Right kidney (tissue), 1 donor: Measurements from ENCODE around the gene TJAP1.
"Not testable (repeated sequence)": the region's sequence is repeated elsewhere in the genome, so short reads cannot be mapped to it uniquely, and the experiment has no call there.

ENCODE experiments used
- DNase-seq: peaks from one replicate; pipeline ENCODE4 v3.0.0-alpha.2; 2016

The TJAP1 gene

DNA sequence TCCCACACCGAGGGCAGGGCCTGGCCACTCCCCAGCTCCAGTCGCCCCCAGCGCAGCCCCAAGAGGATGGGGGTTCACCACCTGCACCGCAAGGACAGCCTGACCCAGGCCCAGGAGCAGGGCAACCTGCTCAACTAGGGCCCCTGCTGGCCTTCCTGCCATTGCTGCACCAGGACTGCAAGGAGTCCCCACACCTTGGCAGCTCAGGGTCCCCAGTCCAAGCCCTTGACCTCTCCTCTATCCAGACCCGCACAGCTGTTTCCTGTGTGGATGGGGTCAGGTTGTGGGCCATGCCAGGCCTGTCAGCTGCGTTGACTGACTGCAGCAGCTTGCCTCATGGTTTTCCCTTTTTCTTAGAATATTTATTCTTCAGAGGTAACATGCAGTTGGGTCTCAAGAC, 28.3 kb downstream of the TJAP1 start:
- no peak for DNase-seq

DNA sequence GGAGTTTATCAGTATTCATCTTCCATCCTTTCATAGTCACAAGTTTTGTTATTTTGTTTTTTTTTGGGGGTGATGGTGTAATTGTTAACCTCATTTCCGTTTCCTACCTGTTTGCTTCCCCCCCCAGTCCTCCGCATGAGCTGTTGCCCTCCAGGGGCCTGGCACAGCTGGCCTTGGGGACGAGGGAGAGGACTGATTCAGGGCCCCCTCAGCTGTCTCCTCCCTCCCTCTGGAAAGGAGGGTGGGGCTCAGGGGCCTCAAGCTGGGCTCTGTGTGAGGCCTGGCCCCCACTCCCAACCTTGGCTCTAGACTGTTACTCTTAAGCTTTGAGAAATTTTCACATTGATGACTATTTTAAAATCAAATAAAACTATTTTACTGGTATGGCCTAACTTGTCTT, 28.8 kb downstream of the TJAP1 start:
- no peak for DNase-seq

DNA sequence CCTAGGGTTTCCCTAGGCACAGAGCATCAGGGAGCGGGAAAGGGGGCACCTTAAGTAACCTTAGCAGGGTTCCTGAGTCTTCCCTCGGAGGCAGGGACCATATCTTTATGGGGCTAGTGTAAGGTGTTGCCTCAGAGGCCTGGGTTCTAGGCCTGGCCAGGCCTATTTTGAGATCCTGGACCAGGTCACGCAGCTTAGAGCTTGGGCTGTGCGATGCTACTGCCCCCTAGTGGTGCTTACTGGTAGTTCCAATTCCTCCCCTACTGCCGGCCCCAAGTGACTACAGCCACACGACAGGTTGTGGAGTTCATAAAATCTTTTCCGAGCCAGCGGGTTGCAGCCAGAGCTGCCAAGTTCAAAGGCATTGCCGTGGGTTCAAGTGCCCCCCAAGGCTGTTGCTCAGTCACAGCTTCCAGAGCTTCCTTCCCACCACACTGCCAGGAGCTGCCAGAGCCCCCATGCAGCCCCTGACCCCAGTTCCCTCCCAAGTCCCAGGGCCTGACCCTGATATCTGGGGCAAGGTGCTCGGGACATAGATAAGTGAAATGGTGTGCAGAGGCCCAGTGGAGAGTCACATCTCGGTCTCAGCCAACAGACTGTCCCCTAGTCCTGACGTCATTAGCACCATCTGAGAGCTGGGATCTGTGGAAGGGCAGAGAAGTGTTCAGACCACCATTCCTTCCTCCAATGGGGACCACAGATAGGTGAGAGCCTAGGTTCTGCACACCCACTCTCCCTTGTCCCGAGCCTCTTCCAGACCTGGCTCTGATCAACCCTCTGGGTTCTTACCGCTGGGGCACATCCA, 29.5 kb downstream of the TJAP1 start:
- DNase-seq = peak; percentile 69

DNA sequence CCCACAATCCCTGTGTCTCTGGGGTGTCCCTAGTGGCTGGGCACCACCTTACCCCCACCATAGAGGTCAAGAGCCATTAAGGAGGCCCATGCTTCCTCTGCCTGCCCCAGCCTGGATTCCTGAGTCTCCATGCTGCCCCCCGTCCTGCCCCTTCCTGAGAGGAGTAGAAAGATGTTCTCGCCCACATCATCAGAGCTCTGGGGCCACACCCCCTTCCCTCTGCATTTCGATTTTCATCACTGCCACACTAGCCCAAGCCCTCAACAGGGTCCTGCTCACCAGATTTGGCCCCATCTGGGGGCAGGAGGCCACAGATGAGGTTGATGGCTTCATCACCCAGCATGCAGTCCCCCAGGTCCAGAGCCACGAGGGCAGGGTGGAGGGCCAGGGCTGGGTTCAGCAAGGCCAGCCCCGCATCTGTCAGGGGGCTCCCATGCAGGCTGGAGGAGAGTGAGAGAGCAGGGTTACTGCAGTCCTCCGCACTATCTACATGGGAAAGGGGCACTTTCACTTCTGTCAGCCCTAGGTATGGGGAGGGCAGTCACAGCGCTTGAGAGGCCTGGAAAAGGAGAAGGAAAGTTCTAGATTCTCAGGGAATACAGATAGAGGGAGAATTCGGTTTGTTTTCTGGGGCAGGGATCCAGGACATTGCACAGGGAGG, 31.2 kb downstream of the TJAP1 start:
- DNase-seq = no peak

DNA sequence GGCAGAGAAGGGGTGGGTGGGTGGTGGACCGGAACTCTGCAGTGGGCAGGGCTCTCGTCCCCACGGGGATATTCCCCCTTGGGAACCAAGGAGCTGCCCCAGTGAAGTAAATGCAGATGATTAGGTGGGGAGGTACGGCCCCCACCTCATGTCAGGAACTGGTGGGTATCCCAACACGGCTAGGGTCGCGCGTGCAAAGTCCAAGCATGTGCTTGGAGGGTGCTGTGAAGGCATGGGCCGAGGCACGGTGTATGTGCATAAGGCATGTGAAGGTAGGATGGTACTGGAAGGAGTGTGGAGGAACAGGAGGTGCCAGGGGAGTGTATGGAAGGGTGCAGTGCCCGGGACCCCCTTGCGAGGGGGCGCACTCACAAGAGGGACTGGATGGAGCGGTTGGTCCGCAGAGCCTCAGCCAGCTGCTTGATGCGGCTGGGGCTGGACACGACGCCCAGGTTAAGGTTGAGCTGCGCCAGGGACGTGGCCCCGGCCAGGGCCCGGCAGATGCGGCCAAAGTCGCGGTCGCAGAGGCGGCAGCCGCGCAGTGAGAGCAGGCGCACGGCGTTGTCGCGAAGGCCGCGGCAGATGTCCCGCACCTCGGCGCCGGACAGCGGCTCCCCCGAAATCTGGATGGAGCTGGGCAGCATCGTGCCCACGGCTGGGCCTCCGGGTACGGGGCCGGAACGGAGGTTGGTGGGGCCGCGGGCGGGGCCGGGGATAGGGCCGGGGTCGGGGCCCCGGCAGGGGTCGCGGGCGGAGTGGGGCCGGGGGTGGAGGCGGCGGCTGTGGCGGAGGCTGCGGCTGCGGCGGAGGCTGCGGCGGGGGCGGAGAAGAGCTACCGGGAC, 32.0 kb downstream of the TJAP1 start:
- DNase-seq = peak; percentile 60

DNA sequence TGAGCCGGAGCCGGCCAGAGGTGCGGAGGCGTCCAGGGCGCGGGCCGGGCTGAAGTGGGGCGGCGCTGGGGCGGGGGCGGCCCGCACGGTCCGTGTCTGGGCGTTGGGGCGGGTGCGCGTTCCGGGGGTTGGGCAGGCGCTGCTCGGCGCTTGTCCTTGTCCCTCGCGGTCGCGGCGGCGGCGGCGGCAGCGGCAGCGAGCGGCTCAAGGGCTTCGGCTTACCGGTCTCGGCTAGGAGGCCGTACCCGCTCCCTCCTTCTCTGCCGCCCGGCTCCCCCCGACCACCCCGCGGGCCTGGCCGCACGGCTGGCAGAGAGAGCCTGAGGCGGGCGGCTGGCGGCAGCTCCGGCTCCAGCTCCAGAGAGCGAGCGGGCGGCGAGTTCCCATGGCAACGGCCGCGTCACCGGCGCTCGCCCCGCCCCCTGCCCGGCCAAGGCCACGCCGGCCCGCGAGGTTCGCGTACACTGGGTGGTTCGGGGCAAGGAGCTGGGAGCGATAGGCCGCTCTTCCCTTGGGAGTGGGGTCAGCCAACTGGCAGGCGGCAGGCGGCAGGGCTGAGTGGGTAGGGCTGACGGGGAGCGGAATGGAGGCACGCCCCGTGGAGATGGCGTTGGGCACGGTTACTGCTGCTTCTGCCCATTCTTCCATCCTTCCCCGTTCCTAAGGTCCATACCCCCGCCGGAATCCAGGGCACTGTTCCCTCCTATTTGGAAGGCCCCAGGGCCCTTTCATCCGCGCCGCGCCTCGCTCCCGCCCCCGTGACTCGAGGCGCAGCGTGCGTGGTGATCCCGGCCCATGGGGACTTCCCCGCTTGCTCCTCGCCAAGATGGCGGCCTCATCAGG, 32.8 kb downstream of the TJAP1 start, which contains the start of gene LRRC73:
TSS of gene LRRC73 (minus strand) at position 363 of the 843 bp plus-strand sequence. CDS start 561 bp downstream, outside the sequence.
- peak; percentile 91 for DNase-seq

DNA sequence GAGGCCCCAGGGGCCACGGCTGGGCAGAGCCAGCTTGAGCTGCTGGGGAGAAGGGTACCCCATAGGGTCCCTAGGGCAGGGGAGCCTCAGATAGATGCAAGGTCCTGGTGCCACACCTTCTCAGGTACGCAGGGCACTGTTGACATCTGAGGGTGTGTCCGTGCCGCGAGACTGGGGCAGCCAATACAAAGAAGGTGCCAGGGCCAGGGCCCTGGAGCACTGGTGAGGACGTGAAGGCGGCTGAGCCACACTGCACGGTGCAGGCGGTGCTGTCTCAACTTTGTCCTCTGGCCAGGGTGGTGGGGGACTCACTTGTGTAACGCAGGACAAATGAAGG, 33.4 kb downstream of the TJAP1 start:
- no peak for DNase-seq

DNA sequence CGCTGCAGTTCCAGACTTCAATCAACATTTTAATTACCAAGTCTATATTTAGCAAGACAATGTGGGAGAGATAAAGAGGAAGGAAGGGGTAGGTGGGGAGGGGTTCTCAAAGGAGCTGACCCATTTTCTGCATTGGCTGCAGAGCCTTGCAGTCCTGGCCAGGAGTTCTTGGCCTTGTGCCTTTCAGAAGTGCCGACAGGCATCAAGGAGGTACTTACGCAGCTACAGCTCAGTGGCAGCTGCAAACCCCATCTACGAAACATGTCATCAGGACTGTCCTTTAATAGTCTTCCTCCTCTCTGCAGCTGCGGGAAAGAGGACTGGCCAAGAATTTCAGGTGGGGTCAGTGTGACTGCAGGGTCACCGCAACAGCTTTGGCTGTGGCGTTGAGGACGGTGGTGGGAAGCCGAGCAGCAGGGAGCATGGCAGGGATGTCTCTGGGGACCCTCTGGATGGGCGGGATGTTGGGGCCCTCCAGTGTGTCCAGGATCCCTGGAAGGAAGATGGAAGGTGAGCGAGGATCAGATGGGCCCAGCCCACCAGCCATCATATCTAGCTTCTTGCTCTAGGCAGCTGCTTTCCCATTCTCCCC, 34.5 kb downstream of the TJAP1 start:
- DNase-seq = no peak

DNA sequence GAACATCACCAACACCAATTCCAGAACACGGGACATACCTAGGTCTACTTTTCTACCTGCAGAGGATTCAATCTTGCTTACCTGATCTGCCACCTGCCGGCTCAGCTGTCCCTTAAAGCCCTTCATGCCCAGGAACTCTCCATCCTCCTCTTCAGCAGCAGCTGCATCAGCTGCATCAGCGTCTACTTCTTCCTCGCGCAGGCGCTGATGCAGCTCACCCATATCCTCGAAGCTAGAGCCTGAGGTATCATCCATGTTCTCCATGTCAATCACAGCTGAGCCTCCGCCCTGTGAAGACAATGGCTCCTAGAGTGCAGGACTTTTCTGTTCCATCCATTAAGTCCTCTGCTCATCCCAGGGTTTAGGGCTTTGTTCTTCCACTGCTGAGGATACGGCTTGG, 38.4 kb downstream of the TJAP1 start:
- DNase-seq = no peak

DNA sequence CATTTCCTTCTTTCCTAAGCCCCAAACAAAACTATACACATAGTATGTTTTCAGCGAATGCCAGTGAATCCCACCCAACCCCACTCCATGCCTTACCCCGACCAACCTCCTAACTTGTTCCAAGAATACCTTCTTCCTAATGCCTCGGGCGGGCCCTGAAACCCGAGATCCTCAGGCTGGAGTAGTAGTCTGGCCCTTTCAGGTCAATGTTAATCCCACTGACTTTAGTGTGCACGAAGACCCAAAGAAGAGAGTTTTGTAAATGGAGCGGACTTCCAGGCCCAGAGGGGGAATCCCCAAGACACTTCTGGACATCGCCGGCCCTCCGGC, 39.0 kb downstream of the TJAP1 start:
- no peak for DNase-seq

DNA sequence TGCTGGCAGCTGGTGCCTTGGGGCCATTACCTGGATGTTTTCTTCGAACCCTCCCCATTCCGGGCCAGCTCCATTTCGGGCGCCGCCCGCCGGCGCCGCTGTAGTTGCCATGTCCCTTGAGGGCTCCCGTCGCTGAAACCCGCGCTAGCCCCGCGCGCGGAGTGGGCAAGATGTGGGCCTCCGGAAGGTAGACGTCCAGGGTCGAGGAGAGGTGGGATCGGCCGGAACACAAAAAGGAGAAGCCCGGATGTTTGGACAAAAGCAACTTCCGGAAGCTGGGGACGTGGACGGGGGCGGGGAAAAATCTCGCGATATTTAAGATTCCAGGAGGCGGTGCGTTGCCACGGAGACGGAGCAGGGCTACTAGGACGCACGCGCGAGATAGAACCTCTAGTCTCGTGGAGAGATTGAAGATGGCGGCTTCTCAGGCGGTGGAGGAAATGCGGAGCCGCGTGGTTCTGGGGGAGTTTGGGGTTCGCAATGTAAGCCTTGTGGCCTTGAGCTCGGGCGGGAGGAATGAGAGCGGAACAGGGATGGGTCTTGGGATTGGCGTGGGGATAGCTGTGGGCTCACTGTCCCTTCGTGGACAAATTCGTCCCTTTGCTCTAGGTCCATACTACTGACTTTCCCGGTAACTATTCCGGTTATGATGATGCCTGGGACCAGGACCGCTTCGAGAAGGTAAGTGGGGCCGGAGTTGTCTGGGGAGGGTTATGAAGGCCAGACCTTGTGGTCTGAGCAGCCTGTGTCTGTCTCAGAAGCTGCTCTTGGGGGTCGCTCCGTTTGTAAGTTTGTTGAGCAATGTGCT, 39.5 kb downstream of the TJAP1 start, which contains the start of the genes POLR1C and YIPF3:
TSS of gene POLR1C (plus strand) at position 393 of the 808 bp plus-strand sequence. CDS start at position 414, 21 bp downstream.
TSS of gene YIPF3 (minus strand) at position 230 of the 808 bp plus-strand sequence. CDS start at position 111, 119 bp downstream.
- peak; percentile 86 for DNase-seq

DNA sequence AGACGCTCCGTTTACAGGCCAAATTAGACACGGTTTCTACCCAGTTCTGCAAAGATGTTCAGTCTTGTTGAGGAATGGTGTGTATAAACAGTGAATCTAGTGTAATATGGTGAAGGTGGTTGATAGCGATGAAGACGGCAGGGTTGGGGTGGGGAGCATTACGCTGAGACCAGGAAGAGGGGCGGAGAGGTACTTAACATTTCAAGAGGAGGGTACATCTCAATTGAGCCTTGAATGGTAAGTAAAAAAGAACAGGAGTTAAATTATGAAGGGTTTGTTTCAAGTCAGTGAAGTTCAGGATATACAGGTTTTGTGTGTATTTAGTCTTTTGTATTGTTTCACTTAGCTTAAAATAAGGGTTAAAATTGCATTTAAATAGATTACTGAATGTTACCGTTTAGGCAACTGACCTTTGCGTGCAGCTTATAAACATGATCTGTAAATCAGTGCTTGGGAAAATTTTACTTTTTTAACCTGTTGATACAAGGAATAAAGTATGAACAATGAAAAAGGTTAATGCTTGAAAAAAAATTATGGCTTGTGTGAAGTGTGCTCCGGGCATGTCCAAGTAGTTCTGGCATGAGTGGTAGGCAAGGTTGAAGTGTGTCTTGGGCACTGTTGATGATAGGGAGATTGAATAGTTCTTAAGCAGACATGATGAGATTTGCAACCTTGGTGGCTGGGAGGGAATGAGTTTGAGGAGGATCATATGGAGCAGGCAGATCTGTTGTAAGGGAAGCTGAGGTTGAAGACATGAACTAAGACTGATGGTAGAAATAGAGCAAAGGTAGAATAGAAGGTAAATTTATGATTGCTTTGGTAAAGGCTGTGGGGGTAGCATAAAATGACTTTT, 40.4 kb downstream of the TJAP1 start:
- DNase-seq = no peak

DNA sequence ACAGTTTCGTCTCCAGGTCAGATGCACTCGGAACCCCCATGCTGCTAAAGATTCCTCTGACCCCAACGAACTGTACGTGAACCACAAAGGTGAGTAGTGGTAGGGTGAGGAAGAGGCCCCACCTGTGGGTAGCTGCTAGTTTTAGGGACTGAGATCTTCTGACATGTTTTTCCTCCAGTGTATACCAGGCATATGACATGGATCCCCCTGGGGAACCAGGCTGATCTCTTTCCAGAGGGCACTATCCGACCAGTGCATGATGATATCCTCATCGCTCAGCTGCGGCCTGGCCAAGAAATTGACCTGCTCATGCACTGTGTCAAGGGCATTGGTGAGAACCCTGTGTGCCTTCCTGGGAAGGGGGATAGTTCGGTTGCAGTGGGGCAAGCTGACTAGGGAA, 42.7 kb downstream of the TJAP1 start:
- DNase-seq = no peak

DNA sequence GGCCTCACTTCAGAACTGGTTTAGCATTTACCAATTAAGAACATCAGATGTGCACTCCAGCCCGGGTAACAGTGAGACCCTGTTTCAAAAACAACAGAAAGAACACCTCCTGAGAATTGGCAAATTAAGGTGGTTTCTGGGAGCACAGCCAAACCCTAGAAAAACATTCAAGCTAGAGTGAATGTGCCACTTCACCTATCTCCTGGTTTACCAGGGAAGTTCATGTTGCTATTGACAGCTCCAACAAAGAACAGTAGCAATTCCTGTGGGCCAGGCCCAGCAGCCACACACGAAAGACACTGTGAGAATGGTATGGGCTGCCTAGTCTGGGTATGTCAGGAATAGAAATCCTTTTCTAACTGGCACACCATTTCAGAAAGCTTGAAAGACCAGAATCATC, 44.5 kb downstream of the TJAP1 start:
- DNase-seq = no peak

DNA sequence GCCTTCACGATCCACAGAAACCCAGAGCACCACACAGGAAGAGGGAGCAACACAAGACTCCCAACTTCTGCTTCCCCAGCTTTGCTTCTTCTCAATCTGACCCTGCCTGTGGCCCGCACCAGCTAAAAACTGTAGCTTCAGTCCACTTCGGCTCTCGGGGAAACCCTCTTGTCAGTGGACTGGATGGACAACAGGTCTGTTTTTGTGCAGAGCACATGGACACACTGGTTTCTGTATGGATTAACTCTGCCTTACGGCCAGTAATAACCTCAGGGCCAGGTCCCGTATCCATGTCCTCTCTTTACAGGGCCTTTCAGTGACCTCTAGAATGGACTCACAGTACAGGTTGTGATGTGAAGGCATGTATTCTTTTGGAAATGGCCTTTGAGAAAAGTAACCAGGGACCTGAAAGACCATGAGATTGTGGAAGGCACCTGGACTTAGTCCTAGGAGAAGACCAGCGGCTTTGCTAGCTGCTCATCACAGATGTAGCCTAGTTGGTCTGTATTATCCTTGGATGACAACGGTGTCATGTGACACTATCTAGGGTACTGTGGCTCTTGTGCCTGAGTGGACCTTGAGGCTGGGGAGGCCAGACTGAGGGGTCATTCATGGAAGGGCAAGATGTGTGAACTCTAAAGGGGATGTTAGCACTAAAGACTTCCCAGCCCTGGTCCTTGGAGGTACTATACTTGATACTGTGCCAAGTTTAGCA, 45.3 kb downstream of the TJAP1 start:
- no peak for DNase-seq

DNA sequence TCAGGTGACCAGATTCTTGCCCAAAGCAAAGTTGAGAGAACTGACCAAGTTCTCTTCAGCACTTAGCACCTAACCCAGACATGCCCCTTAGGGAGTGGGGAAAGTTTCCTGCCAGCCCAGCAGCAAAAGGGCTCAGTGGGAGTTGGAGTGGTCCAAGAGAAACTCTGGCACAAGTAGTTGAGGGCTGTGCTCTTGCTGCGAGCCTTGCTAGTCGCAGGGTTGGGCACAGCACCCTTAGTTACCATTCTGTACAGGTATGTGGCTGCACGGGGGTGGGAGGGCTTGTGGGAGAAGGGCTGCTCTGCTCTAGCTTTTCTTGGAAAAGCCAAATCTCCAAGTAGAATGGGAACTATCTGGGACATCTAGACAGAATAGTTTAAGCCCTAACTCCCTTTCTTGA, 45.9 kb downstream of the TJAP1 start:
- DNase-seq = no peak

DNA sequence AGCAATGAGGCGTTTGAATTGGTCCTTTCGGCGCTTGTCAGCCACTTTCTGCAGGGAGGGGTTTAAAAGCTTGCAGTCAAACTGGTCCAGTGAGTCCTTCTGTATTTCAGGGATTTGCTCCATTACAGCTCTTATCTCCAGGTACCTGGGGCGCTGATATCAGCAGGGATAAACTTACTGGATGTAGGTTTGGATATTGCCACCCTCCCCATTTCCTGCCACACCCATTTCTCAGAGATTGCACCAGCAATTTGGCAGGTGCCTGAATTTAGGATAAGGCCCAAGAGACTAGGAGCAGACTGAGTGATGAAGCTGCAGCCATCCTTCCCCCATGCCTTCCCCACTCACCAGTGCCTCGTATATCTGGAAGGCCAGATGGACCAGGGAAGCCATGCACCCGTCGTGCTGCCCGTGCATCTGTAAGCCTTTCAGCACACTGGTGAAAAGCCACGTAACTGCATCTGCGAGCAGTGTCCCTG, 47.2 kb downstream of the TJAP1 start:
- DNase-seq = no peak

DNA sequence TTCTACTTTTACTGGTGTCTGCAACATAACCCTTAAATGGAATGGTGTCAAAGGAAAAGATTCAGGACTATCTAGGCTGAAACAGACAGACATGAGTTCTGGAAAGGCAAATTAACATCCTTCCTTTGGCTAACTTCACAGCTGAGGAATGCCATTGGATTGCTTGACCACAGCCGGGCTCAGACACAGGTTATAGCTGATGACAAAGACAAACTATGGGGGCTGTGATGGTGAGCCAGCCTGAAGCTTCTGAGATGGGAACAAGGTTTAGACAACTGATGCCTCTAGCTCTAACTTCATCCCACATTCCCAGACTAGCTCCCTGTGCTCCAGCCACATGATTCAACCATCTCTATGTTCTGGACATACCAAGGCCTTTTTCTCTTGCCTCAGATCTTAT, 54.8 kb downstream of the TJAP1 start:
- no peak for DNase-seq

DNA sequence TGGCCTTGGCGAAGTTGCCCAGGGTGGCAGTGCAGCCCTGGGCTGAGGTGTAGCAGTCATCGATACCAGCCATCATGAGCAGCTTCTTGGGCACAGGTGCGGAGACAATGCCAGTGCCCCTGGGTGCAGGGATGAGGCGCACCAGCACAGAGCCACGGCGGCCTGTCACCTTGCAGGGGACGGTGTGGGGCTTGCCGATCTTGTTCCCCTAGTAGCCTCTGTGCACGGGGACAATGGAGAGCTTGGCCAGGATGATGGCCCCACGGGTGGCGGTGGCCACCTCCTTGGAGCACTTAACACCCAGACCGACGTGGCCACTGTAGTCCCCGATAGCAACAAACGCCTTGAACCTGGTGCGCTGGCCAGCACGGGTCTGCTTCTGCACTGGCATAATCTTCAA, 61.6 kb downstream of the TJAP1 start:
- not testable (repeated sequence) for DNase-seq
